GM19455 (cell line): ENCODE data around the gene CIC.

Source experiments
- ATAC-seq: cut with Tn5 transposase; IDR thresholded peaks from one replicate; pipeline ENCODE4 v1.9.1; 2021; ENCODE audit not compliant: unreplicated experiment

The CIC gene

DNA sequence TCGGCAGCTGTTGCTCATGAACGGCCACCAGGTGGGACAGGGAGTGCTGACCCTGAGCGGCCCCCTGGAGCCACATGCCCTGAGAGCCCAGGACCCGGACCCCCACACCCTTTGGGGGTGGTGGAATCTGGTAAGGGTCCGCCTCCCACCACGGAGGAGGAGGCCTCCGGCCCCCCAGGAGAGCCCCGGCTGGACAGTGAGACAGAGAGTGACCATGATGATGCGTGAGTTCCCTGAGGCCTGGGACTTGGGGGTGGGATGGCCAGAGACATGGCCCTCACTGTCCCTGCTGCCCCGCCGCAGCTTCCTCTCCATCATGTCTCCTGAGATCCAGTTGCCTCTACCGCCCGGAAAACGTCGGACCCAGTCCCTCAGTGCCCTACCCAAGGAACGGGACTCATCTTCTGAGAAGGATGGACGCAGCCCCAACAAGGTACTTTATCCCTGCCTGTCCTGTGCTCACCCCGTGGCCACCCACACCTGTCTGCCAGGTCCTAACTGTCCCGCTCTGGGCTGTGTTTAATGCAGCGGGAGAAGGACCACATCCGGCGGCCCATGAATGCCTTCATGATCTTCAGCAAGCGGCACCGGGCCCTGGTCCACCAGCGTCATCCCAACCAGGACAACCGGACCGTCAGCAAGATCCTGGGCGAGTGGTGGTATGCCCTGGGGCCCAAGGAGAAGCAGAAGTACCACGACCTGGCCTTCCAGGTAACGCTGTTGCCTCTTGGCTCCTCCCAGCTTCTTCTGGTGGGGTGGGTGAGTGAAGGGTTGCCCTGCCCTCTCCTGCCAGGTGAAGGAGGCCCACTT is 18.2 kb downstream of the CIC start:
- no peak for ATAC-seq

DNA sequence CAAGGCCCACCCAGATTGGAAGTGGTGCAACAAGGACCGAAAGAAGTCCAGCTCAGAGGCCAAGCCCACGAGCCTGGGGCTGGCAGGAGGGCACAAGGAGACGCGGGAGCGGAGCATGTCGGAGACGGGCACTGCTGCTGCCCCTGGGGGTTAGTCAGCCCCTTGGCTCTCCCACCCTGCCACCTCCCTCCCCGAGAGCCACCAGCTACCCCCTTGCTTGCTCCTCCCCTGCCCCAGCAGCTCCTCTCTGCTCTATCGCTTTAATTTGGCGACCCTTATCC is 18.7 kb downstream of the CIC start:
- ATAC-seq: no peak

DNA sequence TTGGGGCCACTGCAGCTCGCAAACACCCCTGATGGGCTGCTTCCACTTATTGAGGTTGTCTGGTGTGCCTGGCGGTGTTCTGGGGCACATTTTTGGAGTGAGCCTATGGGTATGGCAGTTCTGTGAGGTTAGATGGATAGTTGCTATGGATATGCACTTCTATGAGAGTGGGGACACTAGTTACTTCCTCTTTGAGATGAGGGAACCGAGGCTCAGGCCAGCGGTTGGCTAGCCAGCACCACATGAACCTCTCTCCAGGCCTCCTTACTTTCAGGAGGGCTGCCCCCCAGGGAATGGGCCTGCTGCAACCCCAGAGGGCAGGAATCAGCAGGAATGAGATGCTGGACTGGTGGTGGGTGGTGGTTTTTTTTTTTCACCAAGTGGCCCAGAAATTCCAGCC is 19.3 kb downstream of the CIC start:
- ATAC-seq: no peak

- ATAC-seq: no peak
These were observed 20.0 kb downstream of the CIC start for GRCh38 chr19:42288881-42289555.

DNA sequence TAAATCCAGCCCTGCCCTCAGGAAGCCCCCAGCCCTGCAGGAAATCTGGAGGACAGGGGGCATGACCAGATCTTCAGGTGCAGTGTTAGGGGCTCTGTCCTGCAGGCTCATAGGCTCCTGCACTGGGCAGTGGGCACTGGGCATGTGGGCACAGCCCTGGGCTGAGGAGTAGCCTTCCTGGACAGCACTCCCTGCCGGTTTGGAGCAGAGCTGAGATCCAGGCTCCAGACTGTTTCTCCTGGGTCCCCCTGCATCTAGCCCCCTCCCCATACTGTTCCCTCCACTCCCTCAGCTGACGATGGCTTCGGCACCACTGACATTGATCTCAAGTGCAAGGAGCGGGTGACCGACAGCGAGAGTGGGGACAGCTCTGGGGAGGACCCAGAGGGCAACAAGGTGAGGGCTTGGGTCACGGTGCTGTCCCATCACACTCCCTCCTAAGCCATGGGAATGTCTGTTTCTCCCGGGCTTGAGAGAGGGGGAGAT is 20.5 kb downstream of the CIC start:
- no peak for ATAC-seq

DNA sequence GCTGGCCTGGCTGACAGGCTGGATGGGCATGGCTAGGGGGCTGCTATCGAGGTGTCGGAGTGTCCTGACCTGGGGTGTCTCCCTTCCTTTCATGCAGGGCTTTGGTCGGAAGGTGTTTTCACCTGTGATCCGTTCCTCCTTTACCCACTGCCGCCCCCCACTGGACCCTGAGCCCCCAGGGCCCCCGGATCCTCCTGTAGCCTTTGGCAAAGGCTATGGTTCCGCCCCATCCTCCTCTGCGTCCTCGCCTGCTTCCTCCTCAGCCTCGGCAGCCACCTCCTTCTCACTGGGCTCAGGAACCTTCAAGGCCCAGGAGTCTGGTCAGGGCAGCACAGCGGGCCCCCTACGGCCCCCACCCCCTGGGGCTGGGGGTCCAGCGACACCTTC is 21.1 kb downstream of the CIC start:
- ATAC-seq: no peak

DNA sequence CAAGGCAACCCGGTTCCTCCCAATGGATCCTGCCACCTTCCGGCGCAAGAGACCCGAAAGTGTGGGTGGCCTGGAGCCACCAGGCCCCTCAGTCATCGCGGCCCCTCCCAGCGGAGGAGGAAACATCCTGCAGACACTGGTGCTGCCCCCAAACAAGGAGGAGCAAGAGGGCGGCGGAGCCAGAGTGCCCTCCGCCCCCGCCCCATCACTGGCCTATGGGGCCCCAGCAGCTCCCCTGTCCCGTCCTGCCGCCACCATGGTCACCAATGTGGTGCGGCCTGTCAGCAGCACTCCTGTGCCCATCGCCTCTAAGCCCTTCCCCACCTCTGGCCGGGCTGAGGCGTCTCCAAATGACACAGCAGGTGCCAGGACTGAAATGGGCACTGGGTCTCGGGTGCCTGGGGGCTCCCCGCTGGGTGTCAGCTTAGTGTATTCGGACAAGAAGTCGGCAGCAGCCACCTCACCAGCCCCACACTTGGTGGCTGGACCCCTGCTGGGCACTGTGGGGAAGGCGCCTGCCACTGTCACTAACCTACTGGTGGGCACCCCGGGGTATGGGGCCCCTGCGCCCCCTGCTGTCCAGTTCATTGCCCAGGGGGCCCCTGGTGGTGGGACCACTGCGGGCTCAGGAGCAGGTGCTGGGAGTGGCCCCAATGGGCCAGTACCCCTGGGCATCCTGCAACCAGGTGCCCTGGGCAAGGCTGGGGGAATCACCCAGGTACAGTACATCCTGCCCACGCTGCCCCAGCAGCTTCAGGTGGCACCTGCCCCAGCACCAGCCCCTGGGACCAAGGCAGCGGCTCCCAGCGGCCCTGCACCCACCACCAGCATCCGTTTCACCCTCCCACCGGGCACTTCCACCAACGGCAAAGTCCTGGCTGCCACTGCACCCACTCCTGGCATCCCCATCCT is 21.7 kb downstream of the CIC start:
- ATAC-seq: no peak

GRCh38 chr19:42291435-42291810 is 22.4 kb downstream of the CIC start:
- ATAC-seq: no peak

DNA sequence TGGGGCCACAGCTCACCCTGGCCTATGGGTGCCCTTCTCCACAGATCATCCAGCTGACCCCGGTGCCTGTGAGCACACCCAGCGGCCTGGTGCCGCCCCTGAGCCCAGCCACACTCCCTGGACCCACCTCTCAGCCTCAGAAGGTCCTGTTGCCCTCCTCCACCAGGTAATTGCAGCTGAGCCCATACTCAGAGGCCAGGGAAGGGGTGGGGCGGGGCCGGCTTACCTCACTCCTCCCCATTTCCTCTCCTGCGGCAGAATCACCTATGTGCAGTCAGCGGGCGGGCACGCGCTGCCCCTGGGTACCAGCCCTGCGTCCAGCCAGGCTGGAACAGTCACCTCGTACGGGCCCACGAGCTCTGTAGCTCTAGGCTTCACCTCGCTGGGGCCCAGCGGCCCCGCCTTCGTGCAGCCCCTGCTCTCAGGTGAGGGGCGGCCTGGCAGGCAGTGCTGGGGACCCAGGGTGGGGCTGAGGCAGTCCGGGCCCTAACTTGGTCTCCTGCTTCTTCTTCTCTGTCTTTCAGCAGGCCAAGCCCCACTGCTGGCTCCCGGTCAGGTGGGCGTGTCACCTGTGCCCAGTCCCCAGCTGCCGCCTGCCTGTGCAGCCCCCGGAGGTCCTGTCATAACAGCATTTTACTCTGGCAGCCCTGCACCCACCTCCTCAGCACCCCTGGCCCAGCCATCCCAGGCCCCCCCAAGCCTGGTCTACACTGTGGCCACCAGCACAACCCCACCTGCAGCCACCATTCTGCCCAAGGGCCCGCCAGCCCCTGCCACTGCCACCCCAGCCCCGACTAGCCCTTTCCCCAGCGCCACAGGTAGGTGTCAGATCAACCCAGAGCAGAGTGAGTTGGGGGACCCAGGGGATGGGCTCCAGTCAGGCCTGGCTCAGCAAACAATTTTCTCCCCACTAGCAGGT is 23.2 kb downstream of the CIC start:
- no peak for ATAC-seq

DNA sequence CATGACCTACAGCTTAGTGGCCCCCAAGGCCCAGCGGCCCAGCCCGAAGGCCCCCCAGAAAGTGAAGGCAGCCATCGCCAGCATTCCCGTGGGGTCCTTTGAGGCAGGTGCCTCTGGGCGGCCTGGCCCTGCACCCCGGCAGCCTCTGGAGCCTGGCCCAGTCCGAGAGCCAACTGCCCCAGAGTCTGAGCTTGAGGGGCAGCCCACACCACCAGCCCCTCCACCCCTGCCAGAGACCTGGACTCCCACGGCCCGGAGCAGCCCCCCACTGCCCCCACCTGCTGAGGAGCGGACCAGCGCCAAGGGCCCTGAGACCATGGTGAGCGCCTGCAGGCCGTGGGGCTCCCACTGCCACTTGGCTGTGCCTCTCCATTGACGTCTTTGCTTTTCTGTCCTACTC is 23.9 kb downstream of the CIC start:
- no peak for ATAC-seq

- no peak for ATAC-seq
These were observed 24.5 kb downstream of the CIC start for GRCh38 chr19:42293540-42293939.

DNA sequence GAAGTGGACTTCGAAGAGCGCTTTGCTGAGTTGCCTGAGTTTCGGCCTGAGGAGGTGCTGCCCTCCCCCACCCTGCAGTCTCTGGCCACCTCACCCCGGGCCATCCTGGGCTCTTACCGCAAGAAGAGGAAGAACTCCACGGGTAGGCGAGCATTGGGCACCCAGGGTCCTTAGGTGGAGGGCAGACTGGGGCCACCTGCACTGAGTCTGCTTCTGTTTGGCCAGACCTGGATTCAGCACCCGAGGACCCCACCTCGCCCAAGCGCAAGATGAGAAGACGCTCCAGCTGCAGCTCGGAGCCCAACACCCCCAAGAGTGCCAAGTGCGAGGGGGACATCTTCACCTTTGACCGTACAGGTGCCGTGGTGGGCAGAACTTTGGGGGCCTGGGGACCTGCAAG is 24.9 kb downstream of the CIC start:
- ATAC-seq: no peak

DNA sequence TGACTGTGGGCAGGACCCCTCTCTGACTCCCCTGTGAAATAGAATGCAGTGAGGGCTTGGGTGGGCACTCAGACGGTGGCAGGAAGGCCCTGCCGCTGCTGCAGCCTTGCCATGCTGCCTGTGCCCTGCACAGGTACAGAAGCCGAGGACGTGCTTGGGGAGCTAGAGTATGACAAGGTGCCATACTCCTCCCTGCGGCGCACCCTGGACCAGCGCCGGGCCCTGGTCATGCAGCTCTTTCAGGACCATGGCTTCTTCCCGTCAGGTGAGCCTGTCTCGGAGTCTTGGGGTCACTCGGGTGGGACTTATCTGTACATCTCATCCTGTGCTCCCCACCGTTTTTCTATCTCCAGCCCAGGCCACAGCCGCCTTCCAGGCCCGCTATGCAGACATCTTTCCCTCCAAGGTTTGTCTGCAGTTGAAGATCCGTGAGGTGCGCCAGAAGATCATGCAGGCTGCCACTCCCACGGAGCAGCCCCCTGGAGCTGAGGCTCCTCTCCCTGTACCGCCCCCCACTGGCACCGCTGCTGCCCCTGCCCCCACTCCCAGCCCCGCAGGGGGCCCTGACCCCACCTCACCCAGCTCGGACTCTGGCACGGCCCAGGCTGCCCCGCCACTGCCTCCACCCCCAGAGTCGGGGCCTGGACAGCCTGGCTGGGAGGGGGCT is 25.6 kb downstream of the CIC start:
- no peak for ATAC-seq

GRCh38 chr19:42295342-42295741 is 26.3 kb downstream of the CIC start:
- no peak for ATAC-seq

DNA sequence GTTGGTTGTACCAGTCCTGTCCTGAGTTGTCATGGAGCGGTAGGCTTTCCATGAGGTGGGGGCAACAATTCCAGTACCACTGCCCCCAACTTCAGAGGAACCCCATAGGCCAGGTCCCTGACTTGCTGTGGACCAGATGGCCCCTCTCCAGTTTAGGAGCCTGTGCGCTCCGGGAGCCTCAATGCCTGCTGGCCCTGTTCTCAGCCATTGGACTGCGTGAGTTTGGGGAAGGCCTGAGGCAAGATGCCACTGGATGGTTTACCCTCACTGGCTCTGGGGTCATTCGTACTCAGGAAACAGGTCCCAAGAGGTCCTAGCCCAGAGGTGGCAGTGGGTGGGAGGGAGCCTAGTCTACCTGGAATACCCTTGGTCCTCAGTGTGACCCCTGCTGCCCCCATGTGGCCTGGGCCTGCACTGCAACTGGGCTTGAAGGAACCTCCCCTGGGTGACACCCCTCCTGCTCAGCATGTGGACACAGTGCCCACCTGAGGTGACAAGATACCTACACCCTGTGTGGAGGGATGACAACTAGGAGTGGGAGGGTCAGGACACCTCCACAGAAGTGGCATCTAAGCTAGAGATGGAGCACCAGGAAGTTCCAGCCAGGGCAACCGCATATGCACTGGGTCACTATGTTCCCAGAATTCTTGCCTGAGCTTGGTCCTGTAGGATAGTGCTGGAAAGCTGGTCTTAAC is 26.9 kb downstream of the CIC start:
- no peak for ATAC-seq

DNA sequence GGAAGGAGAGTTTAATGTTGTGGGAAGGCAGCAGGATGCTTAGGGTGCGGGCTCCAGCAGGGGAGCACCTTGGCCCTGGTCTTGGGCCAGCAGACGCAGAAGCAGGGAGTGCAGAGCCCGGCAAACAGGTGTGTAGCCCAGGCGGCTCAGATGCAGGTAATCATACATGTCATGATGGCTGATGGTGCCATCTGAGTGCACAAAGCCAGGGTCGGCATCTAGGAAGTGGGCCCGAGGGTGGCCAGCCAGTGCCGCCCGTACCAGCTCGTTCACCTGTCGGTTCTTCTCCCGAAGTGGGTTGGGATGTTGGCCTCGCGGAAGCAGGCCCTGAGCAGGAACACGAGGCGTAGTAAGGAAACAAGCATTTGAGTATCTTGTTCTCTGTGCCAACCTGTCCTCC is 28.0 kb downstream of the CIC start:
- ATAC-seq: no peak

DNA sequence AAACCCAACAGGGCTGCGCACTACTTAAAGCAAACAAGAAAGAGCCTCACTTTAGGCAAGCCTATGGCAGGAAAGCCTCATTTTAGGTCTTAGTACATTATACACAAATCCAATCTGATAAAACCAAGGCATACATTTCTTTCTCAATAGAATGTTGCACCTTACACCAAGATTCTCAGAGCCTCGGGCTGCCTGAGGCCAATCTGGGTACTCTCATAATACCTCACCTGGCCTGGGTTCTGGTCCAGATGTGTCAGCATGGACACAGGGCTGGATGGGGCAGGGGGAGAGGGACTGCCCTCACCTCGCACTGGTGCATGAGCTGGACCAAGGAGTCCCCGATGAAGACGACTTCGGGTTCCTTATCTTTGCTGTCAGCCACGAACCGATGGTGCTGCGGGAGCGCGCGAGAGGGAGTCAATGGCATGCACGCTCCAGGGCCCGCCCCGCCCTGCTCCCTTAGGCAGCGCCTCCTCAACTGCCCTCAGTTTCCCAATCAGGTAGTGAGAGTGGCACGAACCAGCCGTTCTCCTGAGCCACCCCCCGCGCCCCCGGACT is 32.7 kb downstream of the CIC start, which contains the start of gene PRR19:
PRR19 (plus strand) TSS at position 487 of the 558 bp plus-strand sequence. CDS start 7,453 bp downstream, outside the sequence.
- ATAC-seq: no peak

- ATAC-seq: no peak
These were observed 34.0 kb downstream of the CIC start for GRCh38 chr19:42303101-42303464.

GRCh38 chr19:42303876-42304275 is 34.8 kb downstream of the CIC start:
- no peak for ATAC-seq
